NCI-H524 (cell line): ENCODE measurements around the gene RAMP1.
"Not testable (repeated sequence)": the region's sequence is repeated elsewhere in the genome, so short reads cannot be mapped to it uniquely, and the experiment has no call there.

Experiments used
- DNase-seq, 2 experiments: peaks; one replicate each; lab custom pipeline; 2025; lab: John Stamatoyannopoulos, UW

The RAMP1 gene

DNA sequence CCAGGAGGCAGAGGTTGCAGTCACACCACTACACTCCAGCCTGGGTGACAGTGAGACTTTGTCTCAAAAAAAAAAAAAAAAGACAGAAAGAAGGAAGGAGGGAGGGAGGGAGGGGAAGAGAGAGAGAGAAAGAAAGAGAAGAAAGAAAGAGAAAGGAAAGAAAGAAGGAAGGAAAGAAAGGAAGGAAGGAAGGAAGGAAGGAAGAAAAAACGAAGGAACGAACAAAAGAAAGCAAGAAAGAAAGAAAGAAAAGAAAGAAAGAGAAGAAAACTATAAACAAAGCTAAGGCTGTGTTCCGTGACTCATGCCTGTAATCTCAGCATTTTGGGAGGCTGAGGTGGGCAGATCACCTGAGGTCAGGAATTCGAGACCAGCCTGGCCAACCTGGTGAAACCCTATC, 91.9 kb downstream of the RAMP1 start:
- DNase-seq = not testable (repeated sequence)

DNA sequence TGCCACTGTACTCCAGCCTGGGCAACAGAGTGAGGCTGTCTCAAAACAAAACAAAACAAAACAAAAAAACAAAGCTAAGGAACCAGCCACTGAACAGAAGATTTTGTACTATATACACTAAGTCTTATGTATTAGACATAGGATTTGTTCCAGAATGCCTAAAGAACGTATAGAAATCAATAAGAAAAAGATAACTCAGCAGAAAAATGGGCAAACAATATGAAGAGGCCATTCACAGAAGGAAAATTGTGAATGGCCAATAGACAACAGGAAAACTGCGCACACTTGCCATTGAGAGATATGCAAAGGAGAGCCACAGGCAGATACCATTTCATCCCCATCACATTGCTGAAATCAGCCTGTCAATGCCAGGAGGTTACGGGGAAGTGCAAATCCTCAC, 92.5 kb downstream of the RAMP1 start:
- DNase-seq = no peak

DNA sequence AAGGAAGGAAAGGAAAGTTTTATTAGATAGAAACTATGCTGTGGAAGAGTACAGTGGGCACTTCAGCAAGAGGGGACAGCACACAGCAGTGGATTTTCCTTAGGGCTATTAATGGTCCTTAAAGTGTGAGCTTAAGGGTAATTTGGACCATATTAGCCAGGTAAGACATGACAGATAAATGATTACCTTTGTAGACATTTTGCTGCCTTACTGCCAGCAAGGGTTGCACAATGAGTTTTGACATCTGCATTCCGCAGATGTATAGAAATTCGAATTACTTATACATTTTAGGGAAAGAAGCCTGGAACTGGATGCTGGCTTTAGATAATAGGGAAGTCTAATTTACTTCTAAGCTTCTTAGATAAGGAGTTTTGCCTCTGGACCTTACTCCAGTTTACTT, 93.4 kb downstream of the RAMP1 start:
- DNase-seq = no peak

DNA sequence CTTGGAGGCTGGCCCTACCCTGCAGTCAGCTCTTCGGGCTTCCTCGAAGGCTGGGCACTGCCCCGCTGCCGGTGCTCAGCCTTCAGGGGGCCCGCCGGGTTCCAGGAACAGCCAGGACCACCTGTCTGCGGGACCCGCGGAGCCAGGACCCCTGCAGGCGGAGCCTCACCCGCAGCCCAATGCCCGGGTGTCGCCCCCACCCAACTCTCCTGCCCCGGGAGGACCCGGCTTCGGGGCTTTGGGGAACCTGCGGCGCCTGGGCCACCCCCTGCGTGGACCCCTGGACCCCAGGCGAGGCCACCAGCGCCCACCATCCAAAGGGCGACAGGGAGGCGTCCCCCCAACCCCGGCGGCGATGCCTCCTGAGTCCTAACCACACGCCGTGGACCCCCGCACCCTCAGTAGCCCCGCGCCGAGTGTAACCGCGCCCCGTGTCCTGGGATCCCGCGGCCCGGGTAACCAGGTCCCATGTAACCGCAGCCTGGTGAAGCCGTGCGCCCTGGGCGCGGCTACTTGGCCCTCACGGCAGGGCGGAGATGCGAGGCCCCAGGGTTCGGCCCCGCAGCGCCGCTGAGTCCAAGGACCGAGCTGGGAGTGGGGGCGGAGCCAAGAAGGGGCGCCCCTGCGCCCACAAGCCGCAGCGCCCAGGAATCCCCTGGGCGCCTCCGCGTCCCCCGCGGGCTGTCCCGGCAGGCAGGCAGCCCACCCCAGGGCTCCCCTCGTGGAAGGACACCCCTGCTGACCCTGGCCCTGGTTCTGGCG, 96.4 kb downstream of the RAMP1 start:
- no peak for DNase-seq

DNA sequence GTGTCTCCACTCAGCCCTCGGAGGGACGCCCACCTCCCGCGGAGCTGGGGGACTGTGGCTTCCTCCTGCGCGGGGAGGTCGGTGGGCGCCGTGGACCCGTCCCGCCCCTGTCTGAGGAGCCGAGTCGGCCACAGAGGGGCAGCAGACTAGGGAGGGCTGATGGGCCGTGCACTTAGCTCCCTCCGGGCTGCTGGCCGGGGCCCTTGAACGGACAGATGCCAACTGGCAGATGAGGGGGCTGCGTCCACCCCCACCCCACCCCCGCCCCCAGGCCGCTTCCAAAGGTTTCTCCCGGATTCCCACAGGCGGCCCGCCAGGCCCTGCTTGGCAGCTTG, 96.9 kb downstream of the RAMP1 start:
- DNase-seq = peak in 1 of 2 experiments; percentile 36

DNA sequence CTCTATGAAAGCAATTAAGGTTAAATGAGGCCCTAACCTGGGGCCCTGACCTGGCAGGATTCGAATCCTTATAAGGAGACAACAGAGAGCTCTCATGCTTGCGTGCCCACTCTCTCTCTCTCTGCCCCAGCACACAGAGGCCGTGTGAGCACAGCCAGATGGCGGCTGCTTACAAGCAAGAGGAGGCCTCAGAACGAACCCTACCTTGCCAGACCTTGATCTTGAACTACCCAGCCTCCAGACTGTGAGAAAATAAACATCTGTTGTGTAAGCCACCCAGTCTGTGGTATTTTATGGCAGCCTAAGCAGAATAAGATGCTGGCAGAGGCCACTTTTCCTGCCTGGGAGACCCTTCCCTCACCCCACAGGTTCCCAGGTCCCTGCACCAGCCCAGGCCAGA, 102.2 kb downstream of the RAMP1 start:
- peak in 1 of 2 experiments; percentile 25 for DNase-seq
